Nephron progenitor cell (in vitro differentiated cells): ENCODE data around the gene BCL7A.
"Not testable (repeated sequence)": the region's sequence is repeated elsewhere in the genome, so short reads cannot be mapped to it uniquely, and the experiment has no call there.

Experiments
- DNase-seq: peaks from one replicate; pipeline ENCODE4 v3.0.0; 2021
- H3K27ac Mint-ChIP-seq: 2 replicates; pipeline ENCODE4 v1.8.0; 2021; ENCODE audit warnings: mild to moderate bottlenecking, moderate library complexity, mixed read lengths
- H3K27me3 Mint-ChIP-seq: 2 replicates; pipeline ENCODE4 v1.8.0; 2021; ENCODE audit warnings: mild to moderate bottlenecking, low read depth, mixed read lengths; ENCODE audit not compliant: poor library complexity
- H3K36me3 Mint-ChIP-seq: 2 replicates; pipeline ENCODE4 v1.8.0; 2021; ENCODE audit warnings: low read depth, mixed read lengths
- H3K4me1 Mint-ChIP-seq: 2 replicates; pipeline ENCODE4 v1.8.0; 2021; ENCODE audit warnings: mixed read lengths
- H3K4me3 Mint-ChIP-seq: 2 replicates; pipeline ENCODE4 v1.8.0; 2021; ENCODE audit warnings: mild to moderate bottlenecking, moderate library complexity, mixed read lengths
- H3K9me3 Mint-ChIP-seq: 2 replicates; pipeline ENCODE4 v1.8.0; 2021; ENCODE audit warnings: mild to moderate bottlenecking, moderate library complexity, mixed read lengths
- CTCF ChIP-seq: fragments of 200-600 bp; sonication (generic); IDR thresholded peaks from 2 replicates; pipeline ENCODE4 v1.5.0; 2021; ENCODE audit warnings: antibody characterized with exemption

The BCL7A gene

GRCh38 chr12:121980892-121981272, 40.8 kb upstream of the BCL7A start:
- no peak for TF ChIP-seq CTCF
- no peak overlapping the region for H3K4me3 Mint-ChIP-seq
- H3K9me3 Mint-ChIP-seq = no peaks in the 10 kb centered on the region
- H3K27me3 Mint-ChIP-seq = no peaks in the 10 kb centered on the region
- H3K36me3 Mint-ChIP-seq = no peaks in the 10 kb centered on the region
- H3K4me1 Mint-ChIP-seq = peaks cover 51% of the 10 kb centered on the region
- DNase-seq = no peak
- peak overlapping the region; percentile 82 for H3K27ac Mint-ChIP-seq

GRCh38 chr12:121981456-121981855, 40.2 kb upstream of the BCL7A start:
- H3K9me3 Mint-ChIP-seq = no peaks in the 10 kb centered on the region
- H3K4me3 Mint-ChIP-seq = no peak overlapping the region
- no peaks in the 10 kb centered on the region for H3K27me3 Mint-ChIP-seq
- no peak for DNase-seq
- TF ChIP-seq CTCF = no peak
- peaks cover 50% of the 10 kb centered on the region for H3K4me1 Mint-ChIP-seq
- H3K36me3 Mint-ChIP-seq = no peaks in the 10 kb centered on the region
- no peak overlapping the region for H3K27ac Mint-ChIP-seq

GRCh38 chr12:121982950-121983349, 38.7 kb upstream of the BCL7A start:
- H3K4me3 Mint-ChIP-seq = no peak overlapping the region
- H3K27me3 Mint-ChIP-seq = peaks cover 3% of the 10 kb centered on the region
- TF ChIP-seq CTCF = no peak
- H3K4me1 Mint-ChIP-seq = peaks cover 59% of the 10 kb centered on the region
- no peak for DNase-seq
- no peaks in the 10 kb centered on the region for H3K9me3 Mint-ChIP-seq
- no peaks in the 10 kb centered on the region for H3K36me3 Mint-ChIP-seq
- H3K27ac Mint-ChIP-seq = no peak overlapping the region

- DNase-seq = no peak
- Mint-ChIP-seq H3K4me1 (peaks cover 66% of the 10 kb centered on the region), H3K27ac (peak overlapping the region; percentile 81), H3K9me3 (no peaks in the 10 kb centered on the region), H3K27me3 (peaks cover 9% of the 10 kb centered on the region), H3K4me3 (no peak overlapping the region), H3K36me3 (no peaks in the 10 kb centered on the region)
- TF ChIP-seq CTCF = no peak
Measured at GRCh38 chr12:121983536-121984210, 38.0 kb upstream of the BCL7A start.

- H3K9me3 Mint-ChIP-seq = peaks cover 6% of the 10 kb centered on the region
- DNase-seq = no peak
- peaks cover 75% of the 10 kb centered on the region for H3K4me1 Mint-ChIP-seq
- no peak overlapping the region for H3K27ac Mint-ChIP-seq
- no peaks in the 10 kb centered on the region for H3K36me3 Mint-ChIP-seq
- no peak overlapping the region for H3K4me3 Mint-ChIP-seq
- peaks cover 10% of the 10 kb centered on the region for H3K27me3 Mint-ChIP-seq
- TF ChIP-seq CTCF = no peak
Measured at GRCh38 chr12:121986489-121987245, 35.0 kb upstream of the BCL7A start.

GRCh38 chr12:121988519-121988918, 33.2 kb upstream of the BCL7A start:
- peak overlapping the region; percentile 25 for H3K4me3 Mint-ChIP-seq
- H3K27ac Mint-ChIP-seq, H3K27me3 Mint-ChIP-seq, H3K36me3 Mint-ChIP-seq, DNase-seq: not testable (repeated sequence)
- peaks cover 60% of the 10 kb centered on the region for H3K4me1 Mint-ChIP-seq
- H3K9me3 Mint-ChIP-seq = peaks cover 17% of the 10 kb centered on the region
